Keratinocyte (primary cell): ENCODE data around the gene PIM2. TPM values are rescaled to one million over a fixed set of nuclear protein-coding genes. Genes with fewer than 3 reads are reported as not detected.

Source experiments
- DNase-seq: peaks from one replicate; pipeline ENCODE4 v3.0.0-alpha.2; 2011; ENCODE audit warnings: low read depth, missing footprints, low spot score
- FAIRE-seq: peaks from 2 replicates; lab custom pipeline; 2011; peaks lifted over from hg19 to GRCh38; lab: Jason Lieb, UNC
- H2AFZ ChIP-seq: 2 replicates; pipeline ENCODE4 v1.6.0; 2012; ENCODE audit warnings: low read length, control low read depth, inconsistent platforms; ENCODE audit not compliant: control insufficient read depth
- H3K27ac ChIP-seq: 2 replicates; pipeline ENCODE4 v1.5.1; 2011; ENCODE audit warnings: low read length; ENCODE audit not compliant: control insufficient read depth, insufficient read depth
- H3K27me3 ChIP-seq: 3 replicates; pipeline ENCODE4 v1.6.0; 2011; ENCODE audit warnings: low read length; ENCODE audit not compliant: control insufficient read depth, insufficient read depth; ENCODE audit errors: extremely low read depth
- H3K36me3 ChIP-seq, 2 experiments: 2 replicates in 1 of 2; 3 replicates in 1 of 2; pipeline ENCODE4 v1.5.1; 2011; ENCODE audit warnings: low read length in 2 of 2, mild to moderate bottlenecking in 1 of 2; ENCODE audit not compliant: control insufficient read depth in 2 of 2, insufficient read depth in 2 of 2; ENCODE audit errors: extremely low read depth in 1 of 2
- H3K4me1 ChIP-seq: 3 replicates; pipeline ENCODE4 v1.5.1; 2011; ENCODE audit warnings: low read length; ENCODE audit not compliant: control insufficient read depth, insufficient read depth; ENCODE audit errors: extremely low read depth
- H3K4me2 ChIP-seq: 3 replicates; pipeline ENCODE4 v1.6.0; 2011; ENCODE audit warnings: low read depth, low read length; ENCODE audit not compliant: control insufficient read depth, insufficient read depth; ENCODE audit errors: extremely low read depth
- H3K4me3 ChIP-seq, 3 experiments: fragments of 200-600 bp in 1 of 3; sonication (generic) in 1 of 3; 2 replicates in 2 of 3; 3 replicates in 1 of 3; pipeline ENCODE4 v1.5.1; 2011 to 2016; ENCODE audit warnings: low read length in 3 of 3, mild to moderate bottlenecking in 3 of 3, control low read depth in 2 of 3, inconsistent platforms in 1 of 3, low read depth in 1 of 3, mixed read lengths in 1 of 3, mixed run types in 1 of 3, moderate library complexity in 1 of 3; ENCODE audit not compliant: control insufficient read depth in 2 of 3, insufficient read depth in 2 of 3; ENCODE audit errors: extremely low read depth in 1 of 3
- H3K79me2 ChIP-seq: 2 replicates; pipeline ENCODE4 v1.6.0; 2012; ENCODE audit warnings: low read length; ENCODE audit not compliant: control insufficient read depth, insufficient read depth
- H3K9ac ChIP-seq: 3 replicates; pipeline ENCODE4 v1.6.0; 2011; ENCODE audit warnings: low read length; ENCODE audit not compliant: control insufficient read depth, insufficient read depth; ENCODE audit errors: extremely low read depth
- H3K9me1 ChIP-seq: 3 replicates; pipeline ENCODE4 v1.6.0; 2011; ENCODE audit warnings: low read length; ENCODE audit not compliant: control insufficient read depth, insufficient read depth; ENCODE audit errors: extremely low read depth
- H3K9me3 ChIP-seq: 2 replicates; pipeline ENCODE4 v1.5.1; 2012; ENCODE audit warnings: low read depth, low read length; ENCODE audit not compliant: control insufficient read depth
- H4K20me1 ChIP-seq: 3 replicates; pipeline ENCODE4 v1.6.0; 2011; ENCODE audit warnings: low read length; ENCODE audit not compliant: control insufficient read depth, insufficient read depth; ENCODE audit errors: extremely low read depth
- EZH2 ChIP-seq: IDR thresholded peaks from one replicate; pipeline ENCODE4 v1.6.1; 2012; ENCODE audit warnings: inconsistent platforms, mild to moderate bottlenecking, low read length, moderate library complexity
- dilution Hi-C: fragments of 300-500 bp; cut with MboI; formaldehyde crosslinking; loops from one replicate; pipeline ENCODE4 v1.7.0; 2020; ENCODE audit warnings: low sequenced_read_pairs; ENCODE audit not compliant: extremely low pct_ligation_motif_present
- polyA plus RNA-seq, 5 experiments: library from polyadenylated mRNA; depleted of rRNA in 3 of 5; stranded (reverse) in 3 of 5; stranded (forward) in 1 of 5; unstranded in 1 of 5; fragments of >200 nt; gene quantifications; 1 replicate in 1 of 5; 2 replicates in 3 of 5; 3 replicates in 1 of 5; pipeline versions ENCODE4 v1.2.1 to v1.2.3, GENCODE V29; 2011 to 2012; ENCODE audit warnings: missing spikeins in 2 of 5, low read depth in 1 of 5, low replicate concordance in 1 of 5
- TF ChIP-seq, protein P1 (sequence below), 3 experiments: IDR thresholded peaks in 1 of 3; conservative IDR thresholded peaks in 1 of 3; optimal IDR thresholded peaks in 1 of 3; 2 replicates in 2 of 3; 3 replicates in 1 of 3; pipeline versions ENCODE3 to v1.5.1; 2011; ENCODE audit warnings: low read length in 3 of 3, mild to moderate bottlenecking in 3 of 3, moderate library complexity in 2 of 3, control low read depth in 1 of 3, inconsistent platforms in 1 of 3; ENCODE audit not compliant: insufficient read depth in 2 of 3; ENCODE audit errors: extremely low read depth in 1 of 3

PIM2 gene
- polyA plus RNA-seq, 1 donor (not counting 4 experiments of a cell fraction or from before 2014, with no cell fraction given): 9.9 TPM

DNA sequence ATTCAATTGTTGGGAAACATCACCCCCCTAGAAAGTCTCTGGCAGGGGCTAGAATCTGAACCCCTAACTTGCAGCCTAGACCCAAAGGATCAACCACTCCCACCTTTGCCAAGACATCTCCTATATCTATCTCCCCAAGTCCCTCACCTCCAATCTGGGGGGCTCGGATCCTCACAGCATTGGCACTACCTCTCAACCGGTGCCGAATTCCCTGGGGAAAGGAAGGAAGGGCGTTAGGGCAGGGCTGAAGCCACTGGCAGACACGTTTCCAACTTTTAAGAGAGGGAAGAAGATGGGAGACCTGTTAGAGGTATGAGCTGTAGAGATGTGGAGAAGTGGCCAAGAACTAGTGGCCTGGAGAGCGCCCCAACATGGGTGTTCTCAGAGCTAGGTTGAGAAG lies 23.9 kb downstream of the PIM2 start:
- no peaks in the 10 kb centered on the region for H3K9me1 ChIP-seq
- H3K4me3 ChIP-seq: no peak overlapping the region
- no peaks in the 10 kb centered on the region for H3K27me3 ChIP-seq
- TF ChIP-seq, protein P1, sequence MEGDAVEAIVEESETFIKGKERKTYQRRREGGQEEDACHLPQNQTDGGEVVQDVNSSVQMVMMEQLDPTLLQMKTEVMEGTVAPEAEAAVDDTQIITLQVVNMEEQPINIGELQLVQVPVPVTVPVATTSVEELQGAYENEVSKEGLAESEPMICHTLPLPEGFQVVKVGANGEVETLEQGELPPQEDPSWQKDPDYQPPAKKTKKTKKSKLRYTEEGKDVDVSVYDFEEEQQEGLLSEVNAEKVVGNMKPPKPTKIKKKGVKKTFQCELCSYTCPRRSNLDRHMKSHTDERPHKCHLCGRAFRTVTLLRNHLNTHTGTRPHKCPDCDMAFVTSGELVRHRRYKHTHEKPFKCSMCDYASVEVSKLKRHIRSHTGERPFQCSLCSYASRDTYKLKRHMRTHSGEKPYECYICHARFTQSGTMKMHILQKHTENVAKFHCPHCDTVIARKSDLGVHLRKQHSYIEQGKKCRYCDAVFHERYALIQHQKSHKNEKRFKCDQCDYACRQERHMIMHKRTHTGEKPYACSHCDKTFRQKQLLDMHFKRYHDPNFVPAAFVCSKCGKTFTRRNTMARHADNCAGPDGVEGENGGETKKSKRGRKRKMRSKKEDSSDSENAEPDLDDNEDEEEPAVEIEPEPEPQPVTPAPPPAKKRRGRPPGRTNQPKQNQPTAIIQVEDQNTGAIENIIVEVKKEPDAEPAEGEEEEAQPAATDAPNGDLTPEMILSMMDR (optimal IDR thresholded peaks at IDR 0.05 in 1 of 3, IDR thresholded peaks at IDR 0.05 in 1 of 3, conservative IDR thresholded peaks at IDR 0.05 in 1 of 3; ENCODE audit: extremely low read depth in 1 of 3, insufficient read depth in 2 of 3, low read length in 3 of 3): no peak
- TF ChIP-seq EZH2: no peak
- H2AFZ ChIP-seq: no peak overlapping the region
- DNase-seq: no peak
- H3K9ac ChIP-seq: no peak overlapping the region
- dilution Hi-C loops: no loop called here
- H4K20me1 ChIP-seq: no peaks in the 10 kb centered on the region
- no peaks in the 10 kb centered on the region for H3K9me3 ChIP-seq
- no peak overlapping the region for H3K4me2 ChIP-seq
- H3K4me1 ChIP-seq: peaks cover 9% of the 10 kb centered on the region
- peaks cover 17% of the 10 kb centered on the region for H3K79me2 ChIP-seq
- FAIRE-seq: no peak
- no peaks in the 10 kb centered on the region for H3K36me3 ChIP-seq
- no peak overlapping the region for H3K27ac ChIP-seq

DNA sequence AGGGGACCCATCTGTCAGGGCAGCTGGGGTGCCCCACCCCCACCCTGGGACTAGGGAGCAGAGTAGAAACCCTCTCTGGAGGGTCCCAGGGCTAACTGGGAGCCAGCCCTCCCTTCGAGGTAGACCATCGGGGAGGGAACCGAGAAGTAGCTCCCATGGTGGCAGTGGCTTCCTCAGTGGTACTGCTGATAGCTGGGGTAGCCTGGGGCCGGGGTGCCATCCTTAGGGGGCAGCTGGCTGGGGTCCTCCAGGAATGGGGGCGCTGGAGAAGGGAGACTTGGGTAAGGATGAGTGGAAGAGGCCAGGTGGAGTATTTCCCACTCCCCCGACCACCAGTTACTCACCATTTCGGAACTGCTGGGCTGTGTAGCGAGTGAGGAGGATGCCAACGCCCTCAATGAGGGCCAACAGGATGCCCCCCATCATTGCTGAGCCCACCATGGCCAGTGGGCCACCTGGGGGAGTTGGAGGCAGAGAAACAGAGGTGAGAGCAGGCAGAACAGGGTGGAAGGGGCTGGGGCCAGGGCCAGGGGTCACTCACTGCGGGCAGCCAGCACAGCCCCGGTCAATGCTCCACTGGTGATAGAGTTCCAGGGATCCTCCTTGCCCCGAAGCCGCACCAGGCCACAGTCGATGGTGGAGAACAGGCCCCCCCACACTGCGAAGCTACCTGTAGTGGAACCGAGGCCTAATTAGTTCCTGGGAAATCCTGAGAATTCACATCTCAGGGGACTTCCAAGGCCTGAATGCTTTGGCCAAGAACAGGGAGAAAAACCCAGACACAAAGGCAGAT lies 25.1 kb downstream of the PIM2 start:
- Histone ChIP-seq H3K9ac (no peak overlapping the region), H3K9me3 (no peaks in the 10 kb centered on the region), H3K27ac (no peak overlapping the region), H3K79me2 (peaks cover 8% of the 10 kb centered on the region), H3K4me2 (no peak overlapping the region), H3K4me1 (peaks cover 3% of the 10 kb centered on the region), H3K4me3 (no peak overlapping the region), H3K27me3 (no peaks in the 10 kb centered on the region), H3K36me3 (no peaks in the 10 kb centered on the region), H4K20me1 (no peaks in the 10 kb centered on the region), H3K9me1 (no peaks in the 10 kb centered on the region), H2AFZ (no peak overlapping the region)
- no peak for FAIRE-seq
- dilution Hi-C loops: no loop called here
- TF ChIP-seq EZH2: no peak
- TF ChIP-seq, protein P1 (optimal IDR thresholded peaks at IDR 0.05 in 1 of 3, IDR thresholded peaks at IDR 0.05 in 1 of 3, conservative IDR thresholded peaks at IDR 0.05 in 1 of 3; ENCODE audit: extremely low read depth in 1 of 3, insufficient read depth in 2 of 3, low read length in 3 of 3): no peak
- DNase-seq: no peak
